ENCODE data around the gene WARS2.

WARS2 gene

DNA sequence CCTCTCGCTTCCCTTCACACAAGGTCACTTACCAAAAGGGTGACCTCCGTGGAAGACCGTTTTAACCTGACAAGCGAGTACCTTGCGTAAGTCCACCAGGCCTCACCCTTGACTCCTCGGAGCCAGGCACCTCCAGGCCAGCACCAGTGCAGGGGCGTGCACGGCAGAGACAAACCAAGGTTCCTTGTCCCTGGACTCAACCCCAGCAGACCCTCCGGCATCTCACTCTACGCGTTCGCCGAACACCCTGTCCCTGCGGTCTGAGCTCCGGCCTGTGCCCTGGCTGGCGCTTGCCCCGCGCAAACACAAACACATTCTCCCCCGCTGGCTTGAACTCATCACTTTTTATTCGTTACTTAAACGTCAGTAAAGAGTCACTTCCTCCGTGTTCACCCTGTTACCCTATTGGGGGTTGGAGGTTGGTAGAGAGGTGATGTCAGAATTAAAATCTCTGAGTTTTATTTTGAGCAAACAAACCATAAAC is 156.9 kb downstream of the WARS2 start:
- no peak for DNase-seq (ENCODE audit: low read depth)

DNA sequence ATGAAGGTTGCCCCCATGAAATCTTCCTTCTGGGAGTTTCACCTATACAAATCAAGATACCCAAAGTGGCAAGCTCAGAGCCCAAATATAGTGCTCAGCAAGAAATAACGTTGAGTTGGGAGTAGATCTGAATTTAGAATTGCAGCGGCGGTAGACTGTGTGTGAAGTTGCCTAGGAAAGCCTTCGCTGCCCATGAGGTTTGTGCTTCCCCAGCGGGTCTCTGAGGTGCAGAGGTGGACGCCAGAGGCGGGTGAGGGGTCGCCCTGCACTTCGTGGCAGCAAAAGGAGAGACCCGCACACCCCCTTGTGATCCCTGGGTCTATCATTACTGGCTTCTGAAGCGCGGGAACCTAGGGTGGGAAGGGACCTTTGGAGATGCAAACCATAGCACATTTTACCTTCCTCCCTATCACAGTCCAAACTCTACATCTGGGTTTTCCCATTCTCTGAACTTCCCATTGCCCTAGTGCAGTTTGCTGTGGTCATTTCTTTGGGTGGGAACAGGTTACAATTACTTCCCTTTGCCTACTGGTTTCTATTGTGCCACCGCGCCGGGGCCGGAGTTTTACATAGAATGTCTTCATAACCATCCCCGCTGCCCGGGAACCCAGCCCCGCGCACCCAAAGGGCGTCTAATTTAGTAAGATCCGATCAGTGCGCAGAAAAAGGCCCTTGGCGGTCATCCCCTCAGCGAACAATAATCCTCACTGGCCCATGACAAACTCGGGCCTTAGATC is 157.5 kb downstream of the WARS2 start:
- DNase-seq (ENCODE audit: low read depth): no peak

DNA sequence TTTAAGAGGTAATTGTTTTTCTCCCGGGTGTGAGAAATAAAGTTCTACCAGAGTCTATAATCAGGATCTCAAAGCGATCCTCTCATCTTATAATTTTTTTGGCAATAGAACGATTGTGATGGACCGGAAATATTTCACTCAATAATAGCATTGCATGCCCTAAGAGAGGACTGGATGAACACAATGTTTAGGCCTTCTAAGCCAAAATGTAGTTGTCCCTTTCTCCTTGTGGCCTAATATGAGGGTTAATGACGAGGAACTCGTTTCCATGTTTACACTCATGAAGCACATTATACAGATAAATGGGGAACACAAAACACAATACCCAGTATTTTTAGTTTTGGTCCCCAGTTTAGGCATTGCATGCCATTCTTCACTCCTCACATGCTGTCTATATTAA is 158.2 kb downstream of the WARS2 start:
- DNase-seq (ENCODE audit: low read depth): no peak

DNA sequence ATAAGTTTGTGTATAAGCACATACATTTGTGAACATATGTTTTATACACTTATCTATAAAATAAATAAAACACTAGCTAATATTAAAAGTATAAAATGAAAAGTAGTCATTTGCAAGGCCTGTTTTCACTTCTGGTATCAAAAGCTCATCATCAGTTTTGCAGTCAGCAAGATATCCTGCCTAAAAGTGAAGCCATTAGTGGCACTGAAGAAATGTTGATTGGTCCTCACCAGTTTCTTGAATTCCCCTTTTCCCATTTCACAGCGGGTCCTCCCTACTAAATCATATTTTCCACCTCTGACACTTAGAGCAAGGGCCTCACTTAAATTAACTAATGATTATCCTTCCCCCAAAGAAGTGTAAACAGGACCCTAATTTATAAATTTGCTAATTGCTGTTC is 159.0 kb downstream of the WARS2 start:
- DNase-seq (ENCODE audit: low read depth): no peak
